SU-DHL-6 (cell line): ENCODE results near the gene EOMES.

Experiments used
- H2AFZ ChIP-seq: fragments of 200-600 bp; sonication (generic); 2 replicates; pipeline ENCODE4 v1.6.1; 2014; ENCODE audit warnings: low read depth, mild to moderate bottlenecking, moderate library complexity, mixed read lengths, antibody characterized with exemption, low read length; ENCODE audit not compliant: severe bottlenecking
- H3F3A ChIP-seq: fragments of 200-600 bp; shearing (Covaris generic); 2 replicates; pipeline ENCODE4 v1.6.0; 2016; ENCODE audit warnings: antibody characterized with exemption, mild to moderate bottlenecking; ENCODE audit not compliant: insufficient read depth
- H3K27ac ChIP-seq: fragments of 200-600 bp; sonication (generic); 2 replicates; pipeline ENCODE4 v1.5.1; 2016; ENCODE audit warnings: low read depth, mild to moderate bottlenecking, low read length, moderate library complexity, mixed read lengths
- H3K27me3 ChIP-seq: fragments of 200-600 bp; sonication (generic), shearing (Covaris generic); 2 replicates; pipeline ENCODE4 v1.6.0; 2014; ENCODE audit warnings: mild to moderate bottlenecking, low read length
- H3K36me3 ChIP-seq: fragments of 200-600 bp; sonication (generic); 2 replicates; pipeline ENCODE4 v1.6.1; 2014; ENCODE audit warnings: mild to moderate bottlenecking, low read length, mixed read lengths
- H3K4me2 ChIP-seq: fragments of 300-600, 200-600 bp; shearing (Covaris generic), sonication (generic); 2 replicates; pipeline ENCODE4 v1.6.0; 2014; ENCODE audit warnings: low read length, low read depth, mild to moderate bottlenecking; ENCODE audit not compliant: poor library complexity, severe bottlenecking
- H3K4me3 ChIP-seq: fragments of 200-600 bp; sonication (generic); 2 replicates; pipeline ENCODE4 v1.5.1; 2014; ENCODE audit warnings: antibody characterized with exemption, low read length, mild to moderate bottlenecking, mixed read lengths; ENCODE audit not compliant: insufficient read depth, poor library complexity, severe bottlenecking
- H3K79me2 ChIP-seq: fragments of 200-600 bp; sonication (generic); 2 replicates; pipeline ENCODE4 v1.6.1; 2014; ENCODE audit warnings: mild to moderate bottlenecking, low read length, moderate library complexity; ENCODE audit not compliant: insufficient read depth
- H3K9ac ChIP-seq: fragments of 200-600 bp; sonication (generic); 2 replicates; pipeline ENCODE4 v1.7.0; 2014; ENCODE audit warnings: mild to moderate bottlenecking, low read length
- H3K9me2 ChIP-seq: fragments of 200-600 bp; sonication (generic); replicated peaks from 2 replicates; pipeline ENCODE4 v1.6.1; 2014; ENCODE audit warnings: low read length; ENCODE audit not compliant: insufficient read depth
- H3K9me3 ChIP-seq: fragments of 200-600 bp; sonication (generic); 2 replicates; pipeline ENCODE4 v1.6.1; 2014; ENCODE audit warnings: low read length, mixed read lengths; ENCODE audit not compliant: insufficient read depth
- H4K20me1 ChIP-seq: fragments of 200-600 bp; sonication (generic); 2 replicates; pipeline ENCODE4 v1.6.1; 2014; ENCODE audit warnings: low read depth, mild to moderate bottlenecking, antibody characterized with exemption, low read length, moderate library complexity, mixed read lengths
- CTCF ChIP-seq: fragments of 200-600 bp; sonication (generic); IDR thresholded peaks from one replicate; pipeline ENCODE4 v1.5.1; 2017; ENCODE audit warnings: antibody characterized with exemption, mild to moderate bottlenecking, low read length, moderate library complexity; ENCODE audit not compliant: insufficient read depth, poor library complexity, severe bottlenecking
- EZH2phosphoT487 ChIP-seq: fragments of 200-600 bp; sonication (generic), shearing (Covaris generic); conservative IDR thresholded peaks from 2 replicates; pipeline ENCODE4 v1.6.1; 2018; ENCODE audit warnings: mild to moderate bottlenecking, antibody characterized with exemption, low read length, moderate library complexity, mixed read lengths

Gene EOMES

GRCh38 chr3:27723815-27724458 is 1.8 kb upstream of the EOMES start:
- no peak for TF ChIP-seq CTCF
- TF ChIP-seq EZH2phosphoT487, result no peak
- H2AFZ ChIP-seq, result no peak overlapping the region
- H3K9me2 ChIP-seq, result no peaks in the 10 kb centered on the region
- H3K27ac ChIP-seq, result no peak overlapping the region
- H3K4me3 ChIP-seq, result no peak overlapping the region
- no peaks in the 10 kb centered on the region for H3K36me3 ChIP-seq
- H3K79me2 ChIP-seq, result no peaks in the 10 kb centered on the region
- H3K4me2 ChIP-seq, result no peak overlapping the region
- H3K9ac ChIP-seq, result no peak overlapping the region
- no peaks in the 10 kb centered on the region for H3K27me3 ChIP-seq
- H3F3A ChIP-seq, result no peaks in the 10 kb centered on the region
- H4K20me1 ChIP-seq, result no peaks in the 10 kb centered on the region
- H3K9me3 ChIP-seq, result no peaks in the 10 kb centered on the region

GRCh38 chr3:27723456-27723814 is 1.3 kb upstream of the EOMES start:
- Histone ChIP-seq H3K9ac (no peak overlapping the region), H2AFZ (no peak overlapping the region), H4K20me1 (no peaks in the 10 kb centered on the region), H3F3A (no peaks in the 10 kb centered on the region), H3K36me3 (no peaks in the 10 kb centered on the region), H3K9me3 (no peaks in the 10 kb centered on the region), H3K27ac (no peak overlapping the region), H3K79me2 (no peaks in the 10 kb centered on the region), H3K27me3 (no peaks in the 10 kb centered on the region), H3K4me3 (no peak overlapping the region), H3K4me2 (no peak overlapping the region), H3K9me2 (no peaks in the 10 kb centered on the region)
- no peak for TF ChIP-seq EZH2phosphoT487
- no peak for TF ChIP-seq CTCF

- Histone ChIP-seq H3K36me3 (no peaks in the 10 kb centered on the region), H3K9me3 (no peaks in the 10 kb centered on the region), H3K27me3 (no peaks in the 10 kb centered on the region), H3K9me2 (no peaks in the 10 kb centered on the region), H2AFZ (no peak overlapping the region), H3K4me3 (no peak overlapping the region), H3F3A (no peaks in the 10 kb centered on the region), H4K20me1 (no peaks in the 10 kb centered on the region), H3K27ac (no peak overlapping the region), H3K79me2 (no peaks in the 10 kb centered on the region), H3K9ac (no peak overlapping the region), H3K4me2 (no peak overlapping the region)
- TF ChIP-seq EZH2phosphoT487 (no peak), CTCF (no peak)
Measured at GRCh38 chr3:27723001-27723445, 900 bp upstream of the EOMES start.
